ENCODE results near the gene CDH19. TPM values are rescaled to one million over a fixed set of nuclear protein-coding genes. Genes with fewer than 3 reads are reported as not detected.

The CDH19 gene, protein sequence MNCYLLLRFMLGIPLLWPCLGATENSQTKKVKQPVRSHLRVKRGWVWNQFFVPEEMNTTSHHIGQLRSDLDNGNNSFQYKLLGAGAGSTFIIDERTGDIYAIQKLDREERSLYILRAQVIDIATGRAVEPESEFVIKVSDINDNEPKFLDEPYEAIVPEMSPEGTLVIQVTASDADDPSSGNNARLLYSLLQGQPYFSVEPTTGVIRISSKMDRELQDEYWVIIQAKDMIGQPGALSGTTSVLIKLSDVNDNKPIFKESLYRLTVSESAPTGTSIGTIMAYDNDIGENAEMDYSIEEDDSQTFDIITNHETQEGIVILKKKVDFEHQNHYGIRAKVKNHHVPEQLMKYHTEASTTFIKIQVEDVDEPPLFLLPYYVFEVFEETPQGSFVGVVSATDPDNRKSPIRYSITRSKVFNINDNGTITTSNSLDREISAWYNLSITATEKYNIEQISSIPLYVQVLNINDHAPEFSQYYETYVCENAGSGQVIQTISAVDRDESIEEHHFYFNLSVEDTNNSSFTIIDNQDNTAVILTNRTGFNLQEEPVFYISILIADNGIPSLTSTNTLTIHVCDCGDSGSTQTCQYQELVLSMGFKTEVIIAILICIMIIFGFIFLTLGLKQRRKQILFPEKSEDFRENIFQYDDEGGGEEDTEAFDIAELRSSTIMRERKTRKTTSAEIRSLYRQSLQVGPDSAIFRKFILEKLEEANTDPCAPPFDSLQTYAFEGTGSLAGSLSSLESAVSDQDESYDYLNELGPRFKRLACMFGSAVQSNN
- 11.5 and 15.8 TPM in 2 replicates for total RNA-seq (2014; rRNA removed; shearing (Covaris generic))

DNA sequence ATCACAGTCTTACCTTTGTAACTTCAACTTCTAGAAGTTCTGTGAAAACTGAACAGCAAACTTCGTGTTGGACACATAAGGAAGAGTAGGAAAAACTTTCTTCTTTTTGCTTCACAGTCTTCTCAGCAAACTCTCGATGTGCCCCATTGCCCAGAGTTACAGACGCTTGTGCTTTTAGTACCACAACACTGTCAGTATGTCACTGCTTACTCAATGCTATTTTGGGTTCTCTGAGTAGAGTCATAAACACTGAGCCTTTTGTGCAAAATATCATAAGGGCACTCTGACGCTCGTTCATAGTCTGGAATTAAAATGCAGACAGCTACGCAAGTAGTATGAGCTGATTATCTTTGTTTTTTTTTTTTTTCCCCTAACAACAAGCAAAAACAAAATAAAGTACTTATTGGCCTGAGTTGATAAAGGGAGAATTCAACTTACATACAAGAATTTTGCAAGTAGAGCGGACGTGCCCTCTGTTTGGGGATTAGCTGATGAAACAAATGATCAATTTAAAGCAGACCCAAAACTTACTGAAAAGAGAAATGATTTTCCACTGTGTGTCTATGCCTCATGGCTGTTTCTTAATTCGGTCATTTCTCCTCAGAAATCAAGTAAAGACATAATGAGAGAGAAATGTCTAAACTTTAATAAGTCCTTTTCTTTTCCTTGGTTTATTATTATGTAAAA lies at the start of gene CDH19:
Gene CDH19, minus strand, starts transcription at position 150 of the 687 bp plus-strand sequence. CDS start 31,886 bp downstream, outside the sequence.

